Neural cell (in vitro differentiated cells): Measurements from ENCODE around the gene PDLIM1. TPM values are rescaled to one million over a fixed set of nuclear protein-coding genes. Genes with fewer than 3 reads are reported as not detected.

Source experiments
- H2AFZ ChIP-seq: fragments of 200-600, 300-800 bp; sonication (generic), shearing (Covaris generic); 2 replicates; pipeline ENCODE4 v1.6.0; 2014; ENCODE audit warnings: low read depth, mild to moderate bottlenecking, antibody characterized with exemption, low read length, moderate library complexity
- H3F3A ChIP-seq: fragments of 200-600 bp; shearing (Covaris generic); 2 replicates; pipeline ENCODE4 v1.6.1; 2016; ENCODE audit warnings: mild to moderate bottlenecking, moderate library complexity, mixed read lengths, antibody characterized with exemption, low read length; ENCODE audit not compliant: insufficient read depth, poor library complexity, severe bottlenecking
- H3K27ac ChIP-seq: fragments of 200-600, 300-800 bp; sonication (generic), shearing (Covaris generic); 2 replicates; pipeline ENCODE4 v1.5.1; 2014; ENCODE audit warnings: mild to moderate bottlenecking, low read length, moderate library complexity
- H3K27me3 ChIP-seq: fragments of 300-800, 200-600 bp; sonication (generic), shearing (Covaris generic); 2 replicates; pipeline ENCODE4 v1.6.0; 2014; ENCODE audit warnings: mild to moderate bottlenecking, low read depth, low read length, moderate library complexity; ENCODE audit not compliant: insufficient read depth
- H3K36me3 ChIP-seq: fragments of 300-800, 200-600 bp; sonication (generic), shearing (Covaris generic); 2 replicates; pipeline ENCODE4 v1.5.1; 2014; ENCODE audit warnings: mild to moderate bottlenecking, antibody characterized with exemption, low read length, moderate library complexity; ENCODE audit not compliant: insufficient read depth
- H3K4me2 ChIP-seq: fragments of 300-800, 200-600 bp; sonication (generic), shearing (Covaris generic); 2 replicates; pipeline ENCODE4 v1.6.0; 2014; ENCODE audit warnings: mild to moderate bottlenecking, low read length
- H3K4me3 ChIP-seq: fragments of 300-800, 200-600 bp; sonication (generic), shearing (Covaris generic); 2 replicates; pipeline ENCODE4 v1.5.1; 2014; ENCODE audit warnings: mild to moderate bottlenecking, low read length, moderate library complexity
- H3K79me2 ChIP-seq: fragments of 200-600 bp; shearing (Covaris generic); replicated peaks from 2 replicates; pipeline ENCODE4 v1.6.0; 2014; ENCODE audit warnings: mild to moderate bottlenecking, low read length, moderate library complexity; ENCODE audit not compliant: insufficient read depth
- H3K9ac ChIP-seq: fragments of 300-800, 200-600 bp; sonication (generic), shearing (Covaris generic); 2 replicates; pipeline ENCODE4 v1.6.1; 2016; ENCODE audit warnings: mild to moderate bottlenecking, low read length, mixed read lengths
- H3K9me2 ChIP-seq: fragments of 200-600 bp; shearing (Covaris generic); 2 replicates; pipeline ENCODE4 v1.6.1; 2016; ENCODE audit warnings: mild to moderate bottlenecking, low read length, mixed read lengths; ENCODE audit not compliant: insufficient read depth
- H3K9me3 ChIP-seq: fragments of 200-600, 300-800 bp; sonication (generic), shearing (Covaris generic); 2 replicates; pipeline ENCODE4 v1.6.1; 2016; ENCODE audit warnings: mild to moderate bottlenecking, mixed run types, low read length, moderate library complexity, mixed read lengths
- H4K20me1 ChIP-seq: fragments of 200-600 bp; shearing (Covaris generic); 2 replicates; pipeline ENCODE4 v1.6.1; 2016; ENCODE audit warnings: mild to moderate bottlenecking, mixed run types; ENCODE audit not compliant: insufficient read depth
- EP300 ChIP-seq: fragments of 450-650 bp; conservative IDR thresholded peaks from 2 replicates; pipeline ENCODE4 v1.6.1; 2014; ENCODE audit warnings: antibody characterized with exemption, mild to moderate bottlenecking, moderate library complexity; ENCODE audit not compliant: poor library complexity, severe bottlenecking
- EZH2 ChIP-seq: fragments of 200-600, 300-800 bp; shearing (Covaris generic), sonication (generic); IDR thresholded peaks from 2 replicates; pipeline ENCODE4 v1.6.1; 2014; ENCODE audit warnings: antibody characterized with exemption, low read length, borderline replicate concordance, mild to moderate bottlenecking; ENCODE audit not compliant: insufficient read depth, poor library complexity, severe bottlenecking
- MXI1 ChIP-seq: fragments of 450-650 bp; conservative IDR thresholded peaks from 2 replicates; pipeline ENCODE4 v1.6.1; 2014; ENCODE audit warnings: antibody characterized with exemption, mild to moderate bottlenecking; ENCODE audit not compliant: poor library complexity, severe bottlenecking
- POLR2AphosphoS5 ChIP-seq: IDR thresholded peaks from 2 replicates; pipeline ENCODE4 v1.6.1; 2012
- RAD21 ChIP-seq: fragments of 450-650 bp; conservative IDR thresholded peaks from 2 replicates; pipeline ENCODE4 v1.6.1; 2014; ENCODE audit warnings: antibody characterized with exemption, mild to moderate bottlenecking, moderate library complexity
- SMC3 ChIP-seq: fragments of 450-650 bp; conservative IDR thresholded peaks from 2 replicates; pipeline ENCODE4 v1.6.1; 2014; ENCODE audit warnings: antibody characterized with exemption, mild to moderate bottlenecking, moderate library complexity; ENCODE audit not compliant: poor library complexity
- TAF1 ChIP-seq: IDR thresholded peaks from 2 replicates; pipeline ENCODE4 v1.6.1; 2012; ENCODE audit warnings: low read depth
- polyA plus RNA-seq: library from polyadenylated mRNA; depleted of rRNA; stranded (reverse); fragments of >200 nt; gene quantifications from 2 replicates; pipeline ENCODE4 v1.2.3, GENCODE V29; 2014
- TF ChIP-seq, protein P1 (sequence below): fragments of 450-650 bp; IDR thresholded peaks from 2 replicates; pipeline ENCODE4 v1.5.1; 2014; ENCODE audit warnings: antibody characterized with exemption, mild to moderate bottlenecking, moderate library complexity; ENCODE audit not compliant: poor library complexity, severe bottlenecking
- TF ChIP-seq, protein P2 (sequence below): IDR thresholded peaks from 2 replicates; pipeline ENCODE4 v1.6.1; 2012; ENCODE audit warnings: borderline replicate concordance

PDLIM1 gene
- polyA plus RNA-seq, 1 donor from 2014 or later = 1.0 TPM

DNA sequence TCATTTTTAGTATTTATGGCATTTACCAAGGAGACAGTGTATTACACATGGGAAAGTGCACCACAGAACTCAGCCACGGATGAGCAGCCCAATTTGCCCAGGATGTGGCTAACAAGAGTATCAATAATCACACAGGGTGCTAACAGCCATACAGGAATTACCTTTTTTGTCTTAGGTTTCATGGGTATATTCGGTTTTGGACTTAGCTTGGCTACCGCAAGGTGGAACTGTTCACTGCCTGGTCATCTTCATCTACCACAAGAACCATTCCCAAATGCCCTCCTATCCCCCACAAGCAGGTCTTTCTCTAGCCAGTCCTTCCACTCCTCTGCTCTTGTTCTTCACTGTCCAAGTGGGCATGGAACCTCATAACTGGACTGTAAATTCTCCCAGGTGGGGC, 6.0 kb downstream of the PDLIM1 start:
- no peaks in the 10 kb centered on the region for H3K9me2 ChIP-seq
- H4K20me1 ChIP-seq = no peaks in the 10 kb centered on the region
- H3K36me3 ChIP-seq = no peaks in the 10 kb centered on the region
- H3K9ac ChIP-seq = no peak overlapping the region
- no peak overlapping the region for H3K4me2 ChIP-seq
- H3K4me3 ChIP-seq = no peak overlapping the region
- no peak overlapping the region for H3K27ac ChIP-seq
- H3K27me3 ChIP-seq = peaks cover 9% of the 10 kb centered on the region
- H3K9me3 ChIP-seq = no peaks in the 10 kb centered on the region
- H3K79me2 ChIP-seq = no peaks in the 10 kb centered on the region
- no peak overlapping the region for H2AFZ ChIP-seq
- TF ChIP-seq SMC3 (no peak), TAF1 (no peak), MXI1 (no peak), EZH2 (no peak), RAD21 (no peak), EP300 (no peak)
- TF ChIP-seq, protein P1, sequence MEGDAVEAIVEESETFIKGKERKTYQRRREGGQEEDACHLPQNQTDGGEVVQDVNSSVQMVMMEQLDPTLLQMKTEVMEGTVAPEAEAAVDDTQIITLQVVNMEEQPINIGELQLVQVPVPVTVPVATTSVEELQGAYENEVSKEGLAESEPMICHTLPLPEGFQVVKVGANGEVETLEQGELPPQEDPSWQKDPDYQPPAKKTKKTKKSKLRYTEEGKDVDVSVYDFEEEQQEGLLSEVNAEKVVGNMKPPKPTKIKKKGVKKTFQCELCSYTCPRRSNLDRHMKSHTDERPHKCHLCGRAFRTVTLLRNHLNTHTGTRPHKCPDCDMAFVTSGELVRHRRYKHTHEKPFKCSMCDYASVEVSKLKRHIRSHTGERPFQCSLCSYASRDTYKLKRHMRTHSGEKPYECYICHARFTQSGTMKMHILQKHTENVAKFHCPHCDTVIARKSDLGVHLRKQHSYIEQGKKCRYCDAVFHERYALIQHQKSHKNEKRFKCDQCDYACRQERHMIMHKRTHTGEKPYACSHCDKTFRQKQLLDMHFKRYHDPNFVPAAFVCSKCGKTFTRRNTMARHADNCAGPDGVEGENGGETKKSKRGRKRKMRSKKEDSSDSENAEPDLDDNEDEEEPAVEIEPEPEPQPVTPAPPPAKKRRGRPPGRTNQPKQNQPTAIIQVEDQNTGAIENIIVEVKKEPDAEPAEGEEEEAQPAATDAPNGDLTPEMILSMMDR = no peak
- TF ChIP-seq, protein P2, sequence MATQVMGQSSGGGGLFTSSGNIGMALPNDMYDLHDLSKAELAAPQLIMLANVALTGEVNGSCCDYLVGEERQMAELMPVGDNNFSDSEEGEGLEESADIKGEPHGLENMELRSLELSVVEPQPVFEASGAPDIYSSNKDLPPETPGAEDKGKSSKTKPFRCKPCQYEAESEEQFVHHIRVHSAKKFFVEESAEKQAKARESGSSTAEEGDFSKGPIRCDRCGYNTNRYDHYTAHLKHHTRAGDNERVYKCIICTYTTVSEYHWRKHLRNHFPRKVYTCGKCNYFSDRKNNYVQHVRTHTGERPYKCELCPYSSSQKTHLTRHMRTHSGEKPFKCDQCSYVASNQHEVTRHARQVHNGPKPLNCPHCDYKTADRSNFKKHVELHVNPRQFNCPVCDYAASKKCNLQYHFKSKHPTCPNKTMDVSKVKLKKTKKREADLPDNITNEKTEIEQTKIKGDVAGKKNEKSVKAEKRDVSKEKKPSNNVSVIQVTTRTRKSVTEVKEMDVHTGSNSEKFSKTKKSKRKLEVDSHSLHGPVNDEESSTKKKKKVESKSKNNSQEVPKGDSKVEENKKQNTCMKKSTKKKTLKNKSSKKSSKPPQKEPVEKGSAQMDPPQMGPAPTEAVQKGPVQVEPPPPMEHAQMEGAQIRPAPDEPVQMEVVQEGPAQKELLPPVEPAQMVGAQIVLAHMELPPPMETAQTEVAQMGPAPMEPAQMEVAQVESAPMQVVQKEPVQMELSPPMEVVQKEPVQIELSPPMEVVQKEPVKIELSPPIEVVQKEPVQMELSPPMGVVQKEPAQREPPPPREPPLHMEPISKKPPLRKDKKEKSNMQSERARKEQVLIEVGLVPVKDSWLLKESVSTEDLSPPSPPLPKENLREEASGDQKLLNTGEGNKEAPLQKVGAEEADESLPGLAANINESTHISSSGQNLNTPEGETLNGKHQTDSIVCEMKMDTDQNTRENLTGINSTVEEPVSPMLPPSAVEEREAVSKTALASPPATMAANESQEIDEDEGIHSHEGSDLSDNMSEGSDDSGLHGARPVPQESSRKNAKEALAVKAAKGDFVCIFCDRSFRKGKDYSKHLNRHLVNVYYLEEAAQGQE = no peak
- H3F3A ChIP-seq = no peaks in the 10 kb centered on the region

GRCh38 chr10:95282107-95282506, 8.7 kb downstream of the PDLIM1 start:
- H3K27me3 ChIP-seq = no peaks in the 10 kb centered on the region
- no peak overlapping the region for H2AFZ ChIP-seq
- H3K9me2 ChIP-seq = no peaks in the 10 kb centered on the region
- no peaks in the 10 kb centered on the region for H3K79me2 ChIP-seq
- no peaks in the 10 kb centered on the region for H3K9me3 ChIP-seq
- H3K4me2 ChIP-seq = no peak overlapping the region
- no peaks in the 10 kb centered on the region for H3K36me3 ChIP-seq
- no peaks in the 10 kb centered on the region for H3F3A ChIP-seq
- H3K9ac ChIP-seq = no peak overlapping the region
- TF ChIP-seq SMC3 = no peak
- no peak for TF ChIP-seq TAF1
- TF ChIP-seq RAD21 = no peak
- no peak for TF ChIP-seq EZH2
- TF ChIP-seq, protein P2 = no peak
- TF ChIP-seq, protein P1 = no peak
- no peak for TF ChIP-seq EP300
- no peak for TF ChIP-seq POLR2AphosphoS5
- H4K20me1 ChIP-seq = no peaks in the 10 kb centered on the region
- no peak overlapping the region for H3K4me3 ChIP-seq
- no peak overlapping the region for H3K27ac ChIP-seq
